ENCODE results near the gene MACROH2A2. TPM values are rescaled to one million over a fixed set of nuclear protein-coding genes. Genes with fewer than 3 reads are reported as not detected.

MACROH2A2 gene
- total and polyA plus RNA-seq, 8 donors, result 8.1 to 78.7 (median 71.3) TPM

GRCh38 chr10:70117646-70118045 is 65.0 kb downstream of the MACROH2A2 start:
- no peak for ATAC-seq
- H3K36me3 ChIP-seq, result peaks cover 0 to 69% of the 10 kb centered on the region in 2 donors

DNA sequence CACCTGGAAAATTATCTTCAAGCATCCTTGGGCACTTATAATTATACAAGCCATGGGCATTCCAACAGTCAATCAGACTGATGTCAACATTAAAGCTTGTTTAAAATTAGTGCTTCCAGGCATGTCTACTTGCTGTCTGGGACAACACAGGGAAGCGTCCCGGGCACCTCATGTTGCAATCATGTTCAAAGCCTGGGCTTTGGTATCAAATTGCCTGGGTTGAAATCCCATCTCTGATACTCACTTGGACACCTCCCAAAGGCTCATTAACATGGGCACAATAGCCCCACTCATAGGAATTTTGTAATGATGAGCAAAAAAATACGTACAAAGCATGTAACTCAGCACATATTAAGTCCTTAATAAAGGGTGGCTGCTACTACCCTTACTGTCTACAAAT is 65.5 kb downstream of the MACROH2A2 start:
- Histone ChIP-seq H3K36me3 (peaks cover 0 to 69% of the 10 kb centered on the region in 2 donors), H3K27me3 (no peaks in the 10 kb centered on the region), H3K27ac (no peak overlapping the region), H3K9me3 (no peaks in the 10 kb centered on the region), H3K4me3 (no peak overlapping the region), H3K4me1 (no peaks in the 10 kb centered on the region)
- intact Hi-C loops (cut with DNase I), result no loop called here
- ATAC-seq (no peak), DNase-seq (no peak)
- no peak for TF ChIP-seq CTCF (IDR thresholded peaks at IDR 0.05)

More at GRCh38 chr10:70117646-70118045, 65.0 kb downstream of the MACROH2A2 start:
- H3K9me3 ChIP-seq, result no peaks in the 10 kb centered on the region
- no peaks in the 10 kb centered on the region for H3K4me1 ChIP-seq
- no peak overlapping the region for H3K27ac ChIP-seq
- H3K27me3 ChIP-seq, result no peaks in the 10 kb centered on the region
- no peak for DNase-seq
- no peak for TF ChIP-seq CTCF (IDR thresholded peaks at IDR 0.05)
- intact Hi-C loops (cut with DNase I), result no loop called here
- H3K4me3 ChIP-seq, result no peak overlapping the region

DNA sequence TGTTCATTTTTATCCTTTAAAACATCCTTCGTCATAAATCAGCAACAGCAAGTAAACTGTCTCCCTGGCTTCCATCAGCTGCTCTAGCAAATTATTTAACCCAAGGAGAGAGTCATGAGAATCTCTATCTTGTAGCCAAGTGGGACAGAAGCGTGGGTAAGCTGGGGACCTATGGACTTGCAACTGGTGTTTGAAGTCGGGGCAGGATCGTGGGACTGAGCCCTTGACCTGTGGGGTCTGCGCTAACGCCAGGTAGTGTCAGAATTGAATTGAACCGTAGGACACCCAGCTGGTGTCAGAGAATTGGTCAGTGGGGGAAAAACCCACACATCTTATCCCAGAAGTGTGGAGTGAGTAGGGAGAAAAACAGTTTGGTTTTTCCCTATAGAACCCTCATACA is 66.6 kb downstream of the MACROH2A2 start:
- no peak for ATAC-seq
- Histone ChIP-seq H3K4me3 (no peak overlapping the region), H3K36me3 (peaks cover 0 to 63% of the 10 kb centered on the region in 2 donors), H3K4me1 (no peaks in the 10 kb centered on the region), H3K27me3 (no peaks in the 10 kb centered on the region), H3K27ac (no peak overlapping the region), H3K9me3 (no peaks in the 10 kb centered on the region)
- intact Hi-C loops (cut with DNase I), result no loop called here
- DNase-seq, result no peak
- TF ChIP-seq CTCF (IDR thresholded peaks at IDR 0.05), result no peak

DNA sequence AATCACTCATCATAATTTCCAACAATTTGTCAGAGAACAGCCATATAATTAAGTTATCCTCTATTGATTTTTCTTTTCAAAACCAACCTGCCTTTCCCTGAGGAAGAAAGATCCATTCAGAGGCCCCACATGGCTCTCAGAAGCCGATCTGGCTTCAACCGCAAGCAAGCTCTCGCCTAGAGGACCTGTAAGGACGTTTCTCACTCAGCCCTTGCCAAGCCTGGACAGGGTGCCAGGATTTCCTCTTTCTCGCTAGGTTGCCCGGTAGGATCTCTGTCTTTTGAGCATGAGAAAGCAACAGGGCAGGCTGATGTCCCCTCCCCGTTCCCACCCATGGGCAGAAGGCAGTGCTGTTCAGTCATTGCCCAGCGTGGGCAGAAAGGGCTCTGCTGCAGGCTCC is 67.0 kb downstream of the MACROH2A2 start:
- ATAC-seq (no peak), DNase-seq (no peak)
- no peaks in the 10 kb centered on the region for H3K27me3 ChIP-seq
- no peak for TF ChIP-seq CTCF (IDR thresholded peaks at IDR 0.05)
- H3K27ac ChIP-seq, result no peak overlapping the region
- no peaks in the 10 kb centered on the region for H3K4me1 ChIP-seq
- H3K9me3 ChIP-seq, result no peaks in the 10 kb centered on the region
- peaks cover 0 to 59% of the 10 kb centered on the region in 2 donors for H3K36me3 ChIP-seq
- intact Hi-C loops (cut with DNase I), result no loop called here
- H3K4me3 ChIP-seq, result no peak overlapping the region

GRCh38 chr10:70120417-70120816 is 67.8 kb downstream of the MACROH2A2 start:
- peaks cover 0 to 52% of the 10 kb centered on the region in 2 donors for H3K36me3 ChIP-seq
- intact Hi-C loops (cut with DNase I), result no loop called here
- no peak for ATAC-seq

More at GRCh38 chr10:70120417-70120816, 67.8 kb downstream of the MACROH2A2 start:
- Histone ChIP-seq H3K9me3 (no peaks in the 10 kb centered on the region), H3K27me3 (no peaks in the 10 kb centered on the region), H3K4me1 (no peaks in the 10 kb centered on the region), H3K4me3 (no peak overlapping the region), H3K27ac (no peak overlapping the region)
- TF ChIP-seq CTCF (IDR thresholded peaks at IDR 0.05), result no peak
- DNase-seq, result no peak
